ENCODE results near the gene SLC9A3. TPM values are rescaled to one million over a fixed set of nuclear protein-coding genes. Genes with fewer than 3 reads are reported as not detected.

Gene SLC9A3
- total and polyA plus RNA-seq, 2 experiments from 2014 or later, result 1.2 to 1.7 TPM

DNA sequence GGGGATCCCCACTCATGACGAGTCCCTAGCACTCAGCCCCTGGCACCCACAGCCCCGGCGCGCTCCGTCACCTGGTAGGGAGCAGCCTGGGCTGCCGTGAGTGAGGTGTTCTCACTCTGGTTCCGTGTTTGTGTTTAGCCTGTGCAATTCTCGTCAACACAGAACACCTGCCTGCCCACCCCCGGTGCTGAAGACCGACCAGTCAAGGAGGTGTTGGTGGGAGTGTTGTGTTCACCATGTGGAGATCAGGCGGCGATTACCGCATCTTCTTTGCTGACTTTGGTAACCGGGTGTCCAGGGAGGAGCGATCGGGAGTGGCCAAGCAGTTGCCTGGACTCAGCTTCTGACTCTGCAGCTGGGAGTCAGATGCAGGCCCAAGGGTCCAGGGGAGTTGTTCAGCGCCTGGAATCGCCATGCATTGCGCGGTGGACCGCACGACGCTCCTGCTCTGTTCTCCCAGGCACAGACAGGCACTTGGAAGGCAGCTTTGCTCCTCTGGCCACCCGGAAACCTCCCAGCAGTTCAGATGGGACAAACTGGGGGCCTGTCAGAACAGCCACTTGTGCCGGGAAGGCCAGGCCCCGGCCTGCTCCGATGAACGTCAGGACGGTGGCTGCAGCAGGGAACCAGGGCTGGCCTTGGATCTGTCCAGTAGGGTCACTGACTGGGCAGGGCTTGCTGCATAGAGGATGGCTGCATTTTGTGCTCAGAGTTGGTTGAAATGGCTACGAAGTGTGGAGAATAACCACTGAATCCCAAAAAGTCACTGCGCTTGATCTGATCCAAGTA lies 53.1 kb downstream of the SLC9A3 start:
- WGBS, 2 experiments (ENCODE audit: low coverage in 1 of 2, low lambda C conversion rate in 2 of 2, missing lambda C conversion rate in 2 of 2), result 89% methylated on average over 31 of the region's 31 CpGs
- H3K4me2 ChIP-seq (ENCODE audit: unreplicated experiment), result peak overlapping the region; percentile 83
- no peak for TF ChIP-seq EZH2phosphoT487 (IDR thresholded peaks at IDR 0.05; ENCODE audit: insufficient read depth, low read depth)
- TF ChIP-seq EZH2 (IDR thresholded peaks at IDR 0.05; ENCODE audit: insufficient read depth, poor library complexity, severe bottlenecking), result no peak
- no peaks in the 10 kb centered on the region for H3K9me3 ChIP-seq (ENCODE audit: low read depth)
- no peak overlapping the region for H3K27ac ChIP-seq
- no peak for DNase-seq
- H4K20me1 ChIP-seq (ENCODE audit: insufficient read depth), result no peaks in the 10 kb centered on the region
- no peak overlapping the region for H3K9ac ChIP-seq
- peaks cover 11% of the 10 kb centered on the region for H3K27me3 ChIP-seq (replicated peaks; ENCODE audit: insufficient read depth)
- H3K36me3 ChIP-seq (ENCODE audit: low read depth), result no peaks in the 10 kb centered on the region
- no peaks in the 10 kb centered on the region for H3F3A ChIP-seq (ENCODE audit: insufficient read depth)
- no peaks in the 10 kb centered on the region; the same call in 1 of the 2 replicates for H3K4me1 ChIP-seq (ENCODE audit: insufficient read depth)
- H2AFZ ChIP-seq, result no peak overlapping the region
- peaks cover 9% of the 10 kb centered on the region; the same call in 1 of the 2 replicates for H3K79me2 ChIP-seq (ENCODE audit: insufficient read depth)
- peak overlapping the region; percentile 88 for H3K4me3 ChIP-seq
- no peaks in the 10 kb centered on the region for H3K9me2 ChIP-seq (ENCODE audit: insufficient read depth)
- in situ Hi-C loops (cut with MboI), result no loop called here

DNA sequence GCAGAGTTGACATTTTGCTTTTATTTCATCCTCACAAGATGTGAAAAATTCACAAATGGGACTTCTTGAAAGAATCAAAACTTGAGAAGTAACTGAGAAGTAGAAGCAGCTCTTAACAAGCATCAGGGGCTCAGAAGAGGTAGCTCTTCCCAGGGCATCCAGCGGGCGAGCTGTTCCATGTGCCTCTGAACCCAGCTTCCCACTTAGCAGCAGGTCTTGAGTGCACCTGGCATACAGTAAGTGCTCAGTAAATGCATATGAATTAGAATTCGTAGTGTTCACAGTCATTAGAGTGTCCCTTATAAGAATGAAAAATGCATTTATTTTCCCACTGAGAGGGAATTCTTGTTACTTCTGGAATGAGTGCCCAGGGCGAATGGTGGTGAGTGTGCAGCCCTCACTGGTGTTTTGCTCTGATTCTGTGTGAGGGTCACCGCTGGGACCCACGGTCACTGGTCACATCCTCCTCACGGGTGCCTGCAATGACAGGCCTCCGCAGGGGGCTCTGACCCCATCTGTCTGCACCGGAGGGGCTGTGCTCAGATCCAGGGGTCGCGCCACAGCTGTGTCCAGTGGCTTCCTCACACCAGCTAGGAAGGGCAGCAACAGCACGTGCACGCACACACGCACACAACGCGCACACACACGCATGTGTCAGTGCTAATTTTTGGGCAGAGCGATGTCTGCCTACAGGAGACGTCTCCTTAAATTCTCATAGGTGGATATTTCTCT lies 54.3 kb downstream of the SLC9A3 start:
- WGBS, 2 experiments (ENCODE audit: low coverage in 1 of 2, low lambda C conversion rate in 2 of 2, missing lambda C conversion rate in 2 of 2), result 82 to 85% methylated on average over 19 of the region's 19 CpGs
- no peaks in the 10 kb centered on the region for H3K9me3 ChIP-seq (ENCODE audit: low read depth)

DNA sequence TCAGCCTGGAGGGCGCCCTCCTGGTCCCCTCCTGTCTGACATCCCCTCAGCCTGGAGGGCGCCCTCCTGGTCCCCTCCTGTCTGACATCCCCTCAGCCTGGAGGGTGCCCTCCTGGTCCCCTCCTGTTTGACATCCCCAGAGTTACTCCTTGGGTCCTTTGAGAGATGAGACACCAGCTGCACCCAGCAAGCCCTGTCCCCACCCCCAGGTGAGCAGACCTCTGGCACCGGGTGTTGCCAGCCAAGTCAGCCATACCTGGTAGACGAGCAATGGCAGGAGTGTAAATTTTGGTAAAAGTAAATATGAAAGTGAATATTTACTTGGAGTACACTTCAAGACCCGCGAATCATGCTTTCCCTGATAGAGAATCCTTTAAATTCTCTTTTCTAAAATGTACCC lies 55.8 kb downstream of the SLC9A3 start:
- no peaks in the 10 kb centered on the region for H3F3A ChIP-seq (ENCODE audit: insufficient read depth)
- no peak overlapping the region for H2AFZ ChIP-seq
- no peaks in the 10 kb centered on the region for H3K9me2 ChIP-seq (ENCODE audit: insufficient read depth)
- in situ Hi-C loops (cut with MboI), result no loop called here
- WGBS, 2 experiments (ENCODE audit: low coverage in 1 of 2, low lambda C conversion rate in 2 of 2, missing lambda C conversion rate in 2 of 2), result 85 to 91% methylated on average over 4 to 6 of the region's 6 CpGs
- H4K20me1 ChIP-seq (ENCODE audit: insufficient read depth), result no peaks in the 10 kb centered on the region
- H3K4me1 ChIP-seq (ENCODE audit: insufficient read depth), result no peaks in the 10 kb centered on the region; the same call in 1 of the 2 replicates
- peaks cover 9% of the 10 kb centered on the region; the same call in 1 of the 2 replicates for H3K79me2 ChIP-seq (ENCODE audit: insufficient read depth)
- no peaks in the 10 kb centered on the region for H3K27me3 ChIP-seq (replicated peaks; ENCODE audit: insufficient read depth)
- no peak for DNase-seq
- no peaks in the 10 kb centered on the region for H3K9me3 ChIP-seq (ENCODE audit: low read depth)
- no peak overlapping the region for H3K4me3 ChIP-seq
- H3K27ac ChIP-seq, result no peak overlapping the region
- no peak for TF ChIP-seq EZH2 (IDR thresholded peaks at IDR 0.05; ENCODE audit: insufficient read depth, poor library complexity, severe bottlenecking)
- TF ChIP-seq EZH2phosphoT487 (IDR thresholded peaks at IDR 0.05; ENCODE audit: insufficient read depth, low read depth), result no peak
- H3K9ac ChIP-seq, result no peak overlapping the region
- H3K36me3 ChIP-seq (ENCODE audit: low read depth), result peaks cover 3% of the 10 kb centered on the region; the same call in 1 of the 2 replicates
- no peak overlapping the region for H3K4me2 ChIP-seq (ENCODE audit: unreplicated experiment)

More for the DNA sequence above, 54.3 kb downstream of the SLC9A3 start:
- TF ChIP-seq EZH2 (IDR thresholded peaks at IDR 0.05; ENCODE audit: insufficient read depth, poor library complexity, severe bottlenecking) (no peak), EZH2phosphoT487 (IDR thresholded peaks at IDR 0.05; ENCODE audit: insufficient read depth, low read depth) (no peak)
- in situ Hi-C loops (cut with MboI), result no loop called here
- H3K9ac ChIP-seq, result no peak overlapping the region
- H3K9me2 ChIP-seq (ENCODE audit: insufficient read depth), result no peaks in the 10 kb centered on the region
- no peaks in the 10 kb centered on the region; the same call in 1 of the 2 replicates for H3K4me1 ChIP-seq (ENCODE audit: insufficient read depth)
- H3F3A ChIP-seq (ENCODE audit: insufficient read depth), result no peaks in the 10 kb centered on the region
- no peaks in the 10 kb centered on the region for H3K27me3 ChIP-seq (replicated peaks; ENCODE audit: insufficient read depth)
- H3K27ac ChIP-seq, result no peak overlapping the region
- H3K79me2 ChIP-seq (ENCODE audit: insufficient read depth), result peaks cover 9% of the 10 kb centered on the region; the same call in 1 of the 2 replicates
- H3K4me3 ChIP-seq, result no peak overlapping the region
- no peaks in the 10 kb centered on the region for H4K20me1 ChIP-seq (ENCODE audit: insufficient read depth)
- H3K36me3 ChIP-seq (ENCODE audit: low read depth), result no peaks in the 10 kb centered on the region
- DNase-seq, result no peak
- no peak overlapping the region for H3K4me2 ChIP-seq (ENCODE audit: unreplicated experiment)
- H2AFZ ChIP-seq, result no peak overlapping the region

DNA sequence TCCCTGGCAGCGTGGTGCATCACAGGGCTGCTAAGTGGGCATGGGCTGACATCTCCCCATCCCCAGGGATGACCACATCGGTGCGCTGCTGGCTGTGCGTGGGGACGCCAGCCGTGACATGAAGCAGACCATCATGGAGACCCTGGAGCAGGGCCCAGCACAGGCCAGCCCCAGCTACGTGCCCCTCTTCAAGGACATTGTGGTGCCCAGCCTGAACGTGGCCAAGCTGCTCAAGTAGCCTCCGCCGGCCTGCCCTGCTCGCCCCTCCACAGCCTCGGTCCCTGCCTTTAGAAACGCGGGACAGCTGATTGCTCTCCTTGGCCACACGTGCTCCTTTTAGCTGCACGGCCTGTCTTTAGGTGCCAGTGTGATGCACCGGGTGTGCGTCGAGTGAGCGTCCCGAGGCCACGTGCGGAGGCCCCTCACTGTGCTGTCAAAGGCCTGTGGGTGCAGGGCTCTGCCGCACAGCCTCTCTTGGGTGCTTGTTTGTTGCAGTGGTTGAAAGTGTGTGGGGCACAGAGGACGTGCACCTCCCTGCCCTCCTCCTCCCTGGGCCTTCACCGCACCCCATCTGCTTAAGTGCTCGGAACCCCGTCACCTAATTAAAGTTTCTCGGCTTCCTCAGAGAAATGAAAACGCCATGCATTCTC lies 57.5 kb downstream of the SLC9A3 start:
- no peak for DNase-seq
- Histone ChIP-seq H3K4me2 (ENCODE audit: unreplicated experiment) (no peak overlapping the region), H3F3A (ENCODE audit: insufficient read depth) (no peaks in the 10 kb centered on the region), H3K9me2 (ENCODE audit: insufficient read depth) (no peaks in the 10 kb centered on the region), H3K9ac (no peak overlapping the region), H3K36me3 (ENCODE audit: low read depth) (peaks cover 4% of the 10 kb centered on the region; the same call in 1 of the 2 replicates), H3K9me3 (ENCODE audit: low read depth) (no peaks in the 10 kb centered on the region), H3K27ac (no peak overlapping the region), H3K27me3 (replicated peaks; ENCODE audit: insufficient read depth) (no peaks in the 10 kb centered on the region), H4K20me1 (ENCODE audit: insufficient read depth) (no peaks in the 10 kb centered on the region), H3K4me3 (no peak overlapping the region), H3K4me1 (ENCODE audit: insufficient read depth) (no peaks in the 10 kb centered on the region; the same call in 1 of the 2 replicates), H3K79me2 (ENCODE audit: insufficient read depth) (peaks cover under 1% of the 10 kb centered on the region; the same call in 1 of the 2 replicates), H2AFZ (no peak overlapping the region)
- in situ Hi-C loops (cut with MboI), result no loop called here
- WGBS, 2 experiments (ENCODE audit: low coverage in 1 of 2, low lambda C conversion rate in 2 of 2, missing lambda C conversion rate in 2 of 2), result 91 to 92% methylated on average over 30 of the region's 30 CpGs
- no peak for TF ChIP-seq EZH2phosphoT487 (IDR thresholded peaks at IDR 0.05; ENCODE audit: insufficient read depth, low read depth)
- no peak for TF ChIP-seq EZH2 (IDR thresholded peaks at IDR 0.05; ENCODE audit: insufficient read depth, poor library complexity, severe bottlenecking)

All from GM23248 (cell line).